A549 (cell line): ENCODE measurements around the gene POLR3E.
A peak's percentile ranks its signal among the peaks of the same experiment; 100 is the strongest.

Experiments
- CEBPB ChIP-seq, 2 experiments: fragments of >200 bp in 1 of 2; sonication (Bioruptor Twin) in 1 of 2; formaldehyde crosslinking in 1 of 2; IDR thresholded peaks; 2 replicates each; pipeline ENCODE4 v1.6.1; 2012 to 2016
- CHD4 ChIP-seq: fragments of 200-600 bp; sonication (generic); IDR thresholded peaks from 2 replicates; pipeline ENCODE4 v1.6.1; 2016; ENCODE audit warnings: antibody characterized with exemption, mild to moderate bottlenecking, borderline replicate concordance
- CTCF ChIP-seq: fragments of >200 bp; sonication (Bioruptor Twin); formaldehyde crosslinking; IDR thresholded peaks from 3 replicates; pipeline ENCODE4 v1.5.1; 2016
- EHMT2 ChIP-seq: fragments of 200-600 bp; sonication (generic); IDR thresholded peaks from 2 replicates; pipeline ENCODE4 v1.6.1; 2016; ENCODE audit warnings: antibody characterized with exemption, low read depth, mild to moderate bottlenecking, moderate library complexity
- MYC ChIP-seq: IDR thresholded peaks from 2 replicates; pipeline ENCODE4 v1.6.1; 2012; ENCODE audit warnings: mild to moderate bottlenecking, inconsistent platforms, low read length, improper control_type of control experiment, borderline replicate concordance
- NR3C1 ChIP-seq: fragments of >200 bp; sonication (Bioruptor Twin); formaldehyde crosslinking; IDR thresholded peaks from 3 replicates; pipeline ENCODE4 v1.6.1; 2017
- PBX3 ChIP-seq: IDR thresholded peaks from 2 replicates; pipeline ENCODE4 v1.6.1; 2012
- RAD21 ChIP-seq, 2 experiments: fragments of >200 bp in 1 of 2; sonication (Bioruptor Twin) in 1 of 2; formaldehyde crosslinking in 1 of 2; IDR thresholded peaks in 1 of 2; conservative IDR thresholded peaks in 1 of 2; 2 replicates in 1 of 2; 3 replicates in 1 of 2; pipeline ENCODE4 v1.6.1; 2012 to 2018; ENCODE audit warnings: inconsistent platforms in 1 of 2
- TFCP2L1 ChIP-seq: fragments of 250-450 bp; sonication (Bioruptor Pico); IDR thresholded peaks from 2 replicates; pipeline ENCODE4 v1.5.0; 2021; ENCODE audit warnings: mild to moderate bottlenecking
- ZNF302 ChIP-seq: fragments of 250-450 bp; sonication (Bioruptor Pico); IDR thresholded peaks from 2 replicates; pipeline ENCODE4 v1.9.0; 2021; ENCODE audit warnings: inconsistent platforms, mild to moderate bottlenecking, moderate library complexity
- ZSCAN20 ChIP-seq: fragments of 250-450 bp; sonication (Bioruptor Pico); IDR thresholded peaks from 2 replicates; pipeline ENCODE4 v1.8.0; 2022; ENCODE audit warnings: mild to moderate bottlenecking, moderate library complexity
- TF ChIP-seq, protein P1 (sequence below): fragments of 450-650 bp; IDR thresholded peaks from 2 replicates; pipeline ENCODE4 v1.6.1; 2014; ENCODE audit warnings: antibody characterized with exemption
- TF ChIP-seq, protein P2 (sequence below): fragments of 200-600 bp; sonication (generic); IDR thresholded peaks from 2 replicates; pipeline ENCODE4 v1.6.1; 2016; ENCODE audit warnings: antibody characterized with exemption, mild to moderate bottlenecking, moderate library complexity

GRCh38 chr16:22300427-22301071 is 3.3 kb downstream of the POLR3E start:
- no peak for TF ChIP-seq CEBPB (IDR thresholded peaks at IDR 0.05)
- peak; percentile 74 for TF ChIP-seq CTCF
- TF ChIP-seq TFCP2L1 (CRISPR knock-in tag) = no peak
- no peak for TF ChIP-seq ZNF302
- no peak for TF ChIP-seq CHD4
- TF ChIP-seq RAD21 (conservative IDR thresholded peaks at IDR 0.05 in 1 of 2, IDR thresholded peaks at IDR 0.05 in 1 of 2) = peak; percentile 34 to 50; a peak in 4 of 5 replicates
- TF ChIP-seq NR3C1 = no peak
- TF ChIP-seq, protein P1, sequence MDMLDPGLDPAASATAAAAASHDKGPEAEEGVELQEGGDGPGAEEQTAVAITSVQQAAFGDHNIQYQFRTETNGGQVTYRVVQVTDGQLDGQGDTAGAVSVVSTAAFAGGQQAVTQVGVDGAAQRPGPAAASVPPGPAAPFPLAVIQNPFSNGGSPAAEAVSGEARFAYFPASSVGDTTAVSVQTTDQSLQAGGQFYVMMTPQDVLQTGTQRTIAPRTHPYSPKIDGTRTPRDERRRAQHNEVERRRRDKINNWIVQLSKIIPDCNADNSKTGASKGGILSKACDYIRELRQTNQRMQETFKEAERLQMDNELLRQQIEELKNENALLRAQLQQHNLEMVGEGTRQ = no peak
- no peak for TF ChIP-seq PBX3
- TF ChIP-seq, protein P2, sequence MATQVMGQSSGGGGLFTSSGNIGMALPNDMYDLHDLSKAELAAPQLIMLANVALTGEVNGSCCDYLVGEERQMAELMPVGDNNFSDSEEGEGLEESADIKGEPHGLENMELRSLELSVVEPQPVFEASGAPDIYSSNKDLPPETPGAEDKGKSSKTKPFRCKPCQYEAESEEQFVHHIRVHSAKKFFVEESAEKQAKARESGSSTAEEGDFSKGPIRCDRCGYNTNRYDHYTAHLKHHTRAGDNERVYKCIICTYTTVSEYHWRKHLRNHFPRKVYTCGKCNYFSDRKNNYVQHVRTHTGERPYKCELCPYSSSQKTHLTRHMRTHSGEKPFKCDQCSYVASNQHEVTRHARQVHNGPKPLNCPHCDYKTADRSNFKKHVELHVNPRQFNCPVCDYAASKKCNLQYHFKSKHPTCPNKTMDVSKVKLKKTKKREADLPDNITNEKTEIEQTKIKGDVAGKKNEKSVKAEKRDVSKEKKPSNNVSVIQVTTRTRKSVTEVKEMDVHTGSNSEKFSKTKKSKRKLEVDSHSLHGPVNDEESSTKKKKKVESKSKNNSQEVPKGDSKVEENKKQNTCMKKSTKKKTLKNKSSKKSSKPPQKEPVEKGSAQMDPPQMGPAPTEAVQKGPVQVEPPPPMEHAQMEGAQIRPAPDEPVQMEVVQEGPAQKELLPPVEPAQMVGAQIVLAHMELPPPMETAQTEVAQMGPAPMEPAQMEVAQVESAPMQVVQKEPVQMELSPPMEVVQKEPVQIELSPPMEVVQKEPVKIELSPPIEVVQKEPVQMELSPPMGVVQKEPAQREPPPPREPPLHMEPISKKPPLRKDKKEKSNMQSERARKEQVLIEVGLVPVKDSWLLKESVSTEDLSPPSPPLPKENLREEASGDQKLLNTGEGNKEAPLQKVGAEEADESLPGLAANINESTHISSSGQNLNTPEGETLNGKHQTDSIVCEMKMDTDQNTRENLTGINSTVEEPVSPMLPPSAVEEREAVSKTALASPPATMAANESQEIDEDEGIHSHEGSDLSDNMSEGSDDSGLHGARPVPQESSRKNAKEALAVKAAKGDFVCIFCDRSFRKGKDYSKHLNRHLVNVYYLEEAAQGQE = no peak
- no peak for TF ChIP-seq EHMT2
- no peak for TF ChIP-seq MYC
- no peak for TF ChIP-seq ZSCAN20 (CRISPR knock-in tag)
